K562 (cell line): ENCODE measurements around the gene SLC11A1. TPM values are rescaled to one million over a fixed set of nuclear protein-coding genes. Genes with fewer than 3 reads are reported as not detected.

Experiments used
- CBFB ChIP-seq: sonication (generic); formaldehyde crosslinking; IDR thresholded peaks from 2 replicates; pipeline ENCODE4 v1.4.0; 2020; ENCODE audit warnings: mild to moderate bottlenecking, missing genetic modification reagents
- ELF4 ChIP-seq: fragments of 450-650 bp; formaldehyde crosslinking; IDR thresholded peaks from 2 replicates; pipeline ENCODE4 v1.4.0; 2022; ENCODE audit warnings: missing genetic modification characterization
- ELK3 ChIP-seq: fragments of 450-650 bp; formaldehyde crosslinking; IDR thresholded peaks from 2 replicates; pipeline ENCODE4 v1.4.0; 2020; ENCODE audit warnings: mild to moderate bottlenecking
- ETV1 ChIP-seq: fragments of 450-650 bp; conservative IDR thresholded peaks from 2 replicates; pipeline ENCODE4 v1.6.1; 2016; ENCODE audit warnings: missing genetic modification characterization, control low read depth, low read depth, missing compliant biosample characterization
- GATAD2A ChIP-seq: fragments of 450-650 bp; IDR thresholded peaks from 2 replicates; pipeline ENCODE4 v1.6.1; 2017
- HOXB6 ChIP-seq: fragments of 250-450 bp; sonication (Bioruptor Pico); IDR thresholded peaks from 2 replicates; pipeline ENCODE4 v1.5.1; 2022; ENCODE audit warnings: mild to moderate bottlenecking, borderline replicate concordance
- KLF10 ChIP-seq: fragments of 250-450 bp; sonication (Bioruptor Pico); IDR thresholded peaks from 2 replicates; pipeline ENCODE4 v1.6.1; 2021; ENCODE audit warnings: matching md5 sums
- KLF16 ChIP-seq: IDR thresholded peaks from 2 replicates; pipeline ENCODE4 v1.6.1; 2016; ENCODE audit warnings: antibody characterized with exemption
- MAZ ChIP-seq, 2 experiments: fragments of 450-650 bp in 1 of 2; sonication (generic) in 1 of 2; formaldehyde crosslinking; IDR thresholded peaks in 1 of 2; conservative IDR thresholded peaks in 1 of 2; 2 replicates each; pipeline versions ENCODE4 v1.4.0 to v1.5.0; 2020; ENCODE audit warnings: mild to moderate bottlenecking in 1 of 2, missing genetic modification reagents in 1 of 2
- MTA2 ChIP-seq: fragments of 450-650 bp; IDR thresholded peaks from 2 replicates; pipeline ENCODE4 v1.6.1; 2016; ENCODE audit warnings: low read depth
- NCOA2 ChIP-seq, 2 experiments: fragments of 450-650 bp; IDR thresholded peaks; 2 replicates each; pipeline ENCODE4 v1.6.1; 2018; ENCODE audit warnings: mild to moderate bottlenecking in 2 of 2, moderate library complexity in 1 of 2; ENCODE audit not compliant: partially characterized antibody in 2 of 2
- PHF8 ChIP-seq: fragments of 200-600 bp; sonication (generic); IDR thresholded peaks from 2 replicates; pipeline ENCODE4 v1.6.1; 2012; ENCODE audit warnings: mixed run types, mild to moderate bottlenecking, inconsistent platforms, low read length, moderate library complexity, borderline replicate concordance
- PHTF2 ChIP-seq: fragments of 250-450 bp; sonication (Bioruptor Pico); IDR thresholded peaks from 2 replicates; pipeline ENCODE4 v1.5.0; 2021; ENCODE audit warnings: mild to moderate bottlenecking
- PRMT5 ChIP-seq: sonication (generic); formaldehyde crosslinking; IDR thresholded peaks from 2 replicates; pipeline ENCODE4 v1.5.0; 2020; ENCODE audit warnings: missing genetic modification reagents
- RFX7 ChIP-seq: fragments of 250-450 bp; sonication (Bioruptor Pico); IDR thresholded peaks from 2 replicates; pipeline ENCODE4 v1.5.1; 2021; ENCODE audit warnings: mild to moderate bottlenecking
- RNF2 ChIP-seq: sonication (generic); IDR thresholded peaks from 2 replicates; pipeline ENCODE4 v1.6.1; 2016
- SAFB ChIP-seq: fragments of 200-400 bp; formaldehyde crosslinking; IDR thresholded peaks from 2 replicates; pipeline ENCODE4 v1.6.1; 2017; ENCODE audit warnings: low read depth, low read length, borderline replicate concordance
- TBP ChIP-seq: optimal IDR thresholded peaks from 2 replicates; pipeline ENCODE3; 2011; ENCODE audit warnings: low read depth, low read length, improper control_type of control experiment
- WHSC1 ChIP-seq: IDR thresholded peaks from one replicate; pipeline ENCODE4 v1.6.1; 2012; ENCODE audit warnings: low read length, control low read depth, inconsistent platforms
- ZC3H11A ChIP-seq: IDR thresholded peaks from 2 replicates; pipeline ENCODE4 v1.6.1; 2012; ENCODE audit warnings: low read depth, low read length, improper control_type of control experiment
- ZNF253 ChIP-seq: fragments of 250-450 bp; sonication (Bioruptor Pico); conservative IDR thresholded peaks from 2 replicates; pipeline ENCODE4 v1.6.1; 2021; ENCODE audit warnings: mild to moderate bottlenecking
- ZNF592 ChIP-seq: fragments of 450-650 bp; IDR thresholded peaks from 2 replicates; pipeline ENCODE4 v1.6.1; 2017; ENCODE audit warnings: antibody characterized with exemption, mild to moderate bottlenecking
- ZNF75A ChIP-seq: fragments of 450-650 bp; formaldehyde crosslinking; IDR thresholded peaks from 2 replicates; pipeline ENCODE4 v1.4.0; 2020; ENCODE audit warnings: mild to moderate bottlenecking
- polyA plus RNA-seq, 8 experiments: library from polyadenylated mRNA; depleted of rRNA in 4 of 8; stranded (reverse) in 5 of 8; unstranded in 3 of 8; fragments of >200 nt; fragmentation: Nextera tagmentation in 2 of 8; fragmentation: Illumina TruSeq in 1 of 8; extraction: Ambion mirVana in 2 of 8; extraction: Trizol in 1 of 8; gene quantifications; 2 replicates each; pipeline versions ENCODE4 v1.2.1 to v1.2.3, GENCODE V29; 2011 to 2014; ENCODE audit warnings: inconsistent platforms in 1 of 8, missing spikeins in 1 of 8
- total RNA-seq, 7 experiments: library from RNA; depleted of rRNA in 6 of 7; stranded (reverse); fragments of >200 nt in 6 of 7; fragmentation: Illumina TruSeq in 2 of 7; extraction: Trizol in 2 of 7; gene quantifications; 2 replicates each; pipeline versions ENCODE4 v1.2.1 to v1.2.3, GENCODE V29; 2011 to 2021; ENCODE audit warnings: low replicate concordance in 1 of 7
- TF ChIP-seq, protein P1 (sequence below): fragments of 450-650 bp; conservative IDR thresholded peaks from 2 replicates; pipeline ENCODE4 v1.6.1; 2016; ENCODE audit warnings: missing genetic modification characterization, low read depth, mild to moderate bottlenecking, control low read depth, missing compliant biosample characterization

Gene SLC11A1
- total and polyA plus RNA-seq, 9 of the 15 experiments (the other 6 are each of a cell fraction or from before 2014, with no cell fraction given): 0.35 to 1.6 (median 0.65) TPM

DNA sequence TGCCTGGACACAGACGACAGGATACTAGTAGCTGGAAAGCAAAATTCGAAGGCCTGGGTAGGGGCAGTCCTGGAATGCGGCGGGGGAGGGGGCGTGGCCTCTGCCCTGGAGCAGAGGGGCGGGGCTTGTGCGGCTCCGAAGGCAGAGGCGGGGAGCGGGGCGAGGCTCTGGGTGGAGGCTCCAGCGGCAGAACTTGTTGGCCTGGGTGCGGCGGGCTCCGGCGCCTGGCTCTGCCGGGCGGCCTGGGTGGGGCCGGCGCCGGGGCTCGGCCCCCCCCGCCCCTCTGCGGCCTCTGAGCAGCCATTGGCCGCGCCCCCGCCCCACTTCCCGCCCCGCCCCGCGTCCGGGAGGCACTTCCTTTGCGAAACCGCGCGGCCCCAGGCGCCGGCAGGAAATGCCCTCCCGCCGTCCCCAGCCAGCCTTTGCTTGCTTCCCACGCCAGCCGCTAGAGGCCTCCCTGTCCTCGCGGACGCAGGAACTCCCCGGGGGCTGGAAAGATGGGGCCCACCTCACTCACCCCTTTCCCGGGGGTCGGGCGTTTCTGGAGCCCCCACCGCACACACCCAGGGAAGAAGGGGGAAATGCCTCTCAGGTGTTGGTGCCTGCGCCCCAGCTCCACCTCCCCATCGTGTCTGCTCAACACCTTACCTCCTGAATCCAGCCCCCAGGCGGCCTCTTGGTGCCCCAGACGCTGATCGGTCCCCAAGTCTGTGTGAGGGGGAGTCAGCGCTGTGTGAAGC is 24.3 kb downstream of the SLC11A1 start (continued):
- peak; percentile 39; the same call in 1 of the 2 replicates for TF ChIP-seq ZNF592
- TF ChIP-seq RNF2: peak; percentile 53; the same call in 1 of the 2 replicates
- no peak for TF ChIP-seq WHSC1
- 0 out of 2 replicates have a peak, but pooled peaks have one; percentile 11 for TF ChIP-seq MTA2
- TF ChIP-seq KLF16: peak; percentile 29; the same call in 1 of the 2 replicates
- TF ChIP-seq ELF4 (CRISPR knock-in tag): peak; percentile 55
- 0 out of 2 replicates have a peak, but pooled peaks have one; percentile 39 for TF ChIP-seq ZNF253
- no peak for TF ChIP-seq ZC3H11A
- peak; percentile 65; the same call in 1 of the 2 replicates for TF ChIP-seq ELK3 (CRISPR knock-in tag)
- TF ChIP-seq PRMT5: no peak
- TF ChIP-seq PHF8: peak; percentile 49; the same call in 1 of the 2 replicates
- TF ChIP-seq RFX7 (CRISPR knock-in tag): peak; percentile 69; the same call in 1 of the 2 replicates
- TF ChIP-seq, protein P1, sequence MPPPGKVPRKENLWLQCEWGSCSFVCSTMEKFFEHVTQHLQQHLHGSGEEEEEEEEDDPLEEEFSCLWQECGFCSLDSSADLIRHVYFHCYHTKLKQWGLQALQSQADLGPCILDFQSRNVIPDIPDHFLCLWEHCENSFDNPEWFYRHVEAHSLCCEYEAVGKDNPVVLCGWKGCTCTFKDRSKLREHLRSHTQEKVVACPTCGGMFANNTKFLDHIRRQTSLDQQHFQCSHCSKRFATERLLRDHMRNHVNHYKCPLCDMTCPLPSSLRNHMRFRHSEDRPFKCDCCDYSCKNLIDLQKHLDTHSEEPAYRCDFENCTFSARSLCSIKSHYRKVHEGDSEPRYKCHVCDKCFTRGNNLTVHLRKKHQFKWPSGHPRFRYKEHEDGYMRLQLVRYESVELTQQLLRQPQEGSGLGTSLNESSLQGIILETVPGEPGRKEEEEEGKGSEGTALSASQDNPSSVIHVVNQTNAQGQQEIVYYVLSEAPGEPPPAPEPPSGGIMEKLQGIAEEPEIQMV (tag): peak; percentile 71
- no peak for TF ChIP-seq KLF10
- TF ChIP-seq SAFB: no peak
- TF ChIP-seq NCOA2 (IDR thresholded peaks at IDR 0.05; ENCODE audit: partially characterized antibody in 2 of 2): no peak
- TF ChIP-seq GATAD2A: peak; percentile 72; the same call in 1 of the 2 replicates
- TF ChIP-seq ZNF75A (CRISPR knock-in tag): peak; percentile 60; the same call in 1 of the 2 replicates
- no peak for TF ChIP-seq CBFB
- TF ChIP-seq MAZ (CRISPR knock-in tag; conservative IDR thresholded peaks at IDR 0.05 in 1 of 2, IDR thresholded peaks at IDR 0.05 in 1 of 2): peak; percentile 89 to 96
- TF ChIP-seq PHTF2 (CRISPR knock-in tag): no peak
- TF ChIP-seq TBP: no peak
- TF ChIP-seq ETV1: peak; percentile 57; the same call in 1 of the 2 replicates
- no peak for TF ChIP-seq HOXB6 (CRISPR knock-in tag)
